ENCODE data around the gene CCR5AS.
A peak's percentile ranks its signal among the peaks of the same experiment; 100 is the strongest.

The CCR5AS gene

DNA sequence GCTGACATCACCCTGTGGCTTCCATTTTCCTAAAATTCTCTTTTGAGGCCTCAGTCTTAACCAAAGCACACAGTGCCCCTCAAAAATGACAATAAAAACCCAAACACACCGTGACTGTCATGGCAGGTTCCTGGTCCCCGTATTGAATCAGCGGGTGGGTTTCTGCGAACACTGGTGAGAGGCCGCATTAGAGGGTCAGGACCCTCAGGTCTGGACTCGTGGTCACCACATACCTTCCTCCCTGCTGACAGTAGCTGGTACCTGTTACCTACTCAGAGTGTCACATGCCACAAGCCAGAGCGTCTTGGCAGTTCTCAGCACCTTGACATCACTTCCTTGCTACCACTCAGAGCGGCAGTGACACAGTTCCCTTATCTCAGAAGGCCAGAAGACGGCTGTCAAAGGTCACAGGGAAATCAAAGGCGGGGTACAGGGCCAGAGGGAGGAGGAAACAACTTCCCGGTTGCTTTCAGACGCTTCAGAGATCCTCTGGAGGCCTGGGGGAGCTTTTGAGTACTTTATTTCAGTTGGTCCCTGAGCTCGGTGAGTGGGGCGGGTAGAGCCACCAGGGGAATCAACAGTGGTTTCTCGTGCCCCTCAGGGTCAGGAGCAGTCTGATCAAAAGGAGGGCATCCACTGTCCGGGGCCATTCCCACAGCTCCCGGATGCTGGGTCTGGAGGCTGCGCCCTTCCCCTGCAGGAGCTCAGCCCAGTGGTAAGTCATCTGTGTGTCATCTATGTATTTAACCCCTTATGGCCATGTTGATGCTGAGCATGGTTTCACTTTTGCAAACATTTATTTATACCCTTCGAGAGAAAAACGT, at the start of gene CCR5AS, which contains the start of gene CCRL2:
Gene CCR5AS (minus strand): TSS at position 279 of the 824 bp plus-strand sequence.
Gene CCRL2 (plus strand): TSS at position 472 of the 824 bp plus-strand sequence. CDS start 821 bp downstream, outside the sequence.
- Histone ChIP-seq H3K27me3 (no peaks in the 10 kb centered on the region), H3K27ac (peak within 1 kb of the TSS; percentile 75), H3K36me3 (no peaks in the 10 kb centered on the region), H4K20me1 (no peaks in the 10 kb centered on the region), H3K9ac (peak within 1 kb of the TSS; percentile 60), H3K4me2 (peak within 1 kb of the TSS; percentile 91), H3K4me1 (peaks cover 37% of the 10 kb centered on the region), H3K4me3 (peak within 1 kb of the TSS; percentile 62), H3K9me3 (no peaks in the 10 kb centered on the region)
- TF ChIP-seq Cebpa-rat (IDR thresholded peaks at IDR 0.05): no peak

DNA sequence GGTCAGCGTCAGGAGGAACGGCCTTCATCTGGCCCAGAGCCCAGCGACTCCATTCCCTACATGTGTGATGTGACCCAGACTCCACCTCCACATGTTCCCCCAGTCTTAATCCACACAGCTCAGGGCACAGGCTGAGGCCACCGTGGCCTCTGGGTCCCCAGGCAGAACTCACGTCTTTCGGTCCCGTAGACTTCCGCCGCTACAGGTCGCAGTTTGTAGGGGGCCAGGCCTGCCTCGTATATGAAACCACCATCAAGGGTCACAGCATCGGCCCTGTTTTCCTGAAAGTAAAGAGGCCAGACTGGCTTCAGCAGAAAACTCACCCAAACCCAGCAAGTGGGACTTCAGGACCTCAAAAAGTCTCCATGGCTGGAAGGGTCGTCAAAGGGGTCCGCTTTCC, 49.3 kb upstream of the CCR5AS start:
- H3K4me1 ChIP-seq: peaks cover 26% of the 10 kb centered on the region
- H3K27me3 ChIP-seq: no peaks in the 10 kb centered on the region
- no peak overlapping the region for H3K4me2 ChIP-seq
- no peak overlapping the region for H3K4me3 ChIP-seq
- no peaks in the 10 kb centered on the region for H4K20me1 ChIP-seq
- H3K36me3 ChIP-seq: no peaks in the 10 kb centered on the region
- H3K9me3 ChIP-seq: no peaks in the 10 kb centered on the region; the same call in 1 of the 2 replicates
- TF ChIP-seq Cebpa-rat (IDR thresholded peaks at IDR 0.05): no peak
- H3K27ac ChIP-seq: no peak overlapping the region
- no peak overlapping the region for H3K9ac ChIP-seq

DNA sequence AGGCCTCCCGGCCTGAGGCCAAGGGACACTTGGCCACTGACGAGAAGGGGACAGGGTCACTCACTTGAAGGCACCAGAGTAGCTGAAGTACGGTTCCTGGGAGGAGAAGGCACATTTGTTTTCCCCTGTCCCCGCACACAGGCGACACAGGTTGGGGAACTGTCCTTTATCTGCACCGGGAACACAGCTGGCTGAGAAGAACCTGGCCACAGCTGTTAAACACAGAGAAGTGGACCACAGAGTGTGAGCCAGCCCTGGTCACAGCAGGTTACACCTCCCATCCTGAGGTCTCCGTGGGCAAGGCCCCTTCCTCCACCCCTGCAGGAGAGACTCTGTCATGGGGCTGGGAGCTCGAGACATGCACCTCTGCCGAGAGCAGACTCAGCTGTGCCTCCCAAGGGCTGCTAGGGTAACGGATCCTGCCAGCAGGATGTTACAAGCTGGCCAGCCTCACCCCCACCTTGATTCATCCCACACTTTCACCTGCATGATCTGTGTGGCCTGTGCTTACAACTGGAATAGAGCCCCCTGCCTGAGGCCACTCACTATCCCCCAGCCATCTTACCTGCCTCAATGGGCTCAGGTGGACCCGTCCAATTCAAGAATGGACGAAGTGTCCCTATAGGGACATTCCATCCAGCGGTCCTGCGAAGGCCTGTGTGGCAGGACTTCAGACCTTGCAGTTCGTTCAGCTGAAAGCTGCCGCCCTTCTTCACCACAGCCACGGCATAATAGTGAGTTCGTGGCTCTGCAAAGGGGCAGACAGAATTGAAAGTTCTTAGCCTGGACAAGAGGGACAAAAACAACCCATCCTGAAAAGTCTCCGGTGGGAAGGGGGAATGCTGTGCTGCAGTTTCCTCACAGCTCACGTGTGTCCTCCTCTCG, 48.6 kb upstream of the CCR5AS start:
- peak overlapping the region; percentile 64; the same call in 1 of the 2 replicates for H3K4me2 ChIP-seq

DNA sequence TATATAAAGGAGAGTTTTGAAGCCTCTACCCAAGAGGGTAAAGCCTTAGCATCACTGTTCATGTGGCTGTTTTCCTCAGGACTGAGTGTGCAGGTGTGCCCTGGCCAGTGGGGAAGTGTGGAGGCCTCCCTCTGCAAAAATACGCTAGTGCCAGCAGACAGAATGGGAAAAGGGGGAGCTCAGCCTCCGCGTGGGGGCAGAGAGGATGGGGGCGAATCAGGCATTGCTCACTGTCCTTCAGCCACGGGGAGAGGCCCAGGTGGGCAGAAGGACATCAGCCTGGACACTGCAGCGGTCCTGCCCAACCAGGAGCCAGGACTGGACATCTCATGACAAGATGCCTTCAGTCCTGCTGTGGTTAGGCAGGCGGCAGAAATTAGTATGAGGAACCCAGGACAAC, 47.7 kb upstream of the CCR5AS start:
- Histone ChIP-seq H3K9ac (no peak overlapping the region), H3K27me3 (no peaks in the 10 kb centered on the region), H3K9me3 (no peaks in the 10 kb centered on the region), H4K20me1 (no peaks in the 10 kb centered on the region), H3K4me3 (no peak overlapping the region), H3K4me1 (peaks cover 26% of the 10 kb centered on the region), H3K27ac (0 out of 2 replicates have a peak overlapping the region, but pooled peaks have one; percentile 14), H3K4me2 (peak overlapping the region; percentile 64), H3K36me3 (no peaks in the 10 kb centered on the region)
- no peak for TF ChIP-seq Cebpa-rat (IDR thresholded peaks at IDR 0.05)

More for the DNA sequence above, 48.6 kb upstream of the CCR5AS start:
- H4K20me1 ChIP-seq: no peaks in the 10 kb centered on the region
- H3K9ac ChIP-seq: no peak overlapping the region
- H3K9me3 ChIP-seq: no peaks in the 10 kb centered on the region; the same call in 1 of the 2 replicates
- peaks cover 26% of the 10 kb centered on the region for H3K4me1 ChIP-seq
- no peak overlapping the region for H3K4me3 ChIP-seq
- H3K27ac ChIP-seq: no peak overlapping the region
- no peak for TF ChIP-seq Cebpa-rat (IDR thresholded peaks at IDR 0.05)
- H3K27me3 ChIP-seq: no peaks in the 10 kb centered on the region
- H3K36me3 ChIP-seq: no peaks in the 10 kb centered on the region

DNA sequence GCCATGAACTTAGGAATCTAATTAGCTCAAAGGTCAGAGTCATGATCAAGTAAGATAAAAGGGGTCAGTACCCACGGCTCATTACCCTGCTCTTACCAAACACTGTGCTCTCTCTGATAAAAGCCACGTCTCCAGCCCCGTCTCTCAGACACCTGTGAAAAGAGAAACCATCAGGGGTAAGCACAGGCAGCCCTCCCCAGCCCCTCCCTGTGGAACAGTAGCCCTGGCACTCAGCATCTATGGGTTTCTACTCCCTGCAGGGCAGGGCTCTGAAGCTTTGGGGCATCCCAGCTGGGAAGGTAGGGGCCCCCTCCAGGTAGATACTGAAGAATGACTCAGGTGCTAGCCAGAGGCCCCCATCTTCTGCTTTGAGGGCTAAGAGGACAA, 47.3 kb upstream of the CCR5AS start:
- 0 out of 2 replicates have a peak overlapping the region, but pooled peaks have one; percentile 14 for H3K27ac ChIP-seq
- H3K4me1 ChIP-seq: peaks cover 26% of the 10 kb centered on the region
- no peaks in the 10 kb centered on the region for H3K9me3 ChIP-seq
- H3K36me3 ChIP-seq: no peaks in the 10 kb centered on the region
- no peaks in the 10 kb centered on the region for H3K27me3 ChIP-seq
- no peak overlapping the region for H3K9ac ChIP-seq
- no peak for TF ChIP-seq Cebpa-rat (IDR thresholded peaks at IDR 0.05)
- no peaks in the 10 kb centered on the region for H4K20me1 ChIP-seq
- peak overlapping the region; percentile 64 for H3K4me2 ChIP-seq
- no peak overlapping the region for H3K4me3 ChIP-seq

DNA sequence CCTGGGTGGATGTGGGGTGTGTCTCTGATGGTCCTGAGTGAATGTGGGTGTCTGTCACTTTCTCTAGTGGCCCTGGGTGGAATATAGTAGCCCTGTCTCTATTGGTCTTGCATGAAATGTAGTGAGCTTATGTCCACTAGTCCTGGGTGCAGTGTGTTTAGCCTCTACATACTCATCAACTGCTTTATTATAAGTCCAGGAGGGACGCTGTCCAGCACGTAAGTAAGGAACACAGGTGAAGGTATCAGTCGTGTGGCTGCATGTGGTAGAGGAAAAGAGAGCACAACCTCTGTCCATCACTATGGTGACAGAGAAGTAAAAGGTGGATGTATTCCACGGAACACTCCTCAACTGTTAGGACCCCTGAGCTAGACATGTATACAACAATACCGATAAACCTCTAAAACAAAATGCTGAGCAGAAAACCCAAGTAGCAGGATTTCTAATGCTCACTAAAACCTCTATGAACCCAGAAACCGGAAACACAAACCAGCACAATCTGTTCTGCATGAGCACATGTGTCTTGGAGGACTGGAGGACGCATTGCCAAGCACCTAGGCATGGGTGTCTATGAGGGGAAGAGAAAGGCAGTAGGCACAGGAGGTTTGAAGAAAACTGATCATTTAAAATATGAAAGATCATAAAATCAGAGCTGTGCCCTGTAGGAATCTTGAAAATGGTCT, 46.8 kb upstream of the CCR5AS start:
- H3K4me1 ChIP-seq: peaks cover 26% of the 10 kb centered on the region
- H3K4me2 ChIP-seq: peak overlapping the region; percentile 64
- no peaks in the 10 kb centered on the region for H3K27me3 ChIP-seq
- H3K9me3 ChIP-seq: no peaks in the 10 kb centered on the region
- no peak overlapping the region for H3K4me3 ChIP-seq
- no peaks in the 10 kb centered on the region for H3K36me3 ChIP-seq
- H3K27ac ChIP-seq: no peak overlapping the region
- TF ChIP-seq Cebpa-rat (IDR thresholded peaks at IDR 0.05): no peak
- H4K20me1 ChIP-seq: no peaks in the 10 kb centered on the region
- no peak overlapping the region for H3K9ac ChIP-seq

DNA sequence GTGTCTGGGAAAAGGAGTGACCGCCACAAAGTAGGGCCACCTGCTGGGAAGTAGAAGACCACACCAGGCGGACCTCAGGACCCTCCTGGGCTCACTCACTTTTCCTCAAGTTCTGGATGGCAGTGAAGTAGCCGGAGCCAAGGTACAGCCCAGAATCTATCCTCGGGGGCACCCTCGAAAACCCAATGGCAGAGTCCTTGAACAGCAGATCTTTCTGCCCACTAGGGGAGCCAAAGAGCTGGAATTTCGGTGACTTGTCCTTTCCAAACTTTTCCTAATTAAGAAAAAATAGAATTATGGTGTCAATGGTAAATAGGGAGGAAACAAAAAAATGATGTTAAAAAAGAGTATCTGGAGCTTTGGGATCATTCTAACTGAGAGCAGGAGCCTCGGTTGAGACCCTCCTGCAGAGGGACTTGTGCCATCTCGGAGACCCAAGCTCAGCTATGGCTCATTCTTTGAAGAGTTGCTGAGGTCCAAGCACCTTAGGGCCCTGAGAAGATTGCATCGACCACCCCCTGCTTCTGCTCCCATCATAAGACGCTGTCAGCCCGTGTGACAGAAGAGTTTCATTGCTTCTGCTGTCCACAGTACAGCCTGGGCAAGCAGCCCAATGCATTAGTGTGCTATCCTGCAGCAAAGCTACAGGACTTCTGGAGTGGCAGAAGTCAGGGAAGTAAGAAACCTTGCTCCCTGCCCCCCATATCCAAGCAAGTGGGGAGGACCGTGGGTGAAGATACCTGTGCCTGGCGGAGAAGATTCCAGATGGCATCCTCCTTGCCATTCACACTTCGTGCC, 43.1 kb upstream of the CCR5AS start:
- H3K27ac ChIP-seq: no peak overlapping the region
- H3K4me2 ChIP-seq: no peak overlapping the region
- TF ChIP-seq Cebpa-rat (IDR thresholded peaks at IDR 0.05): no peak
- no peak overlapping the region for H3K4me3 ChIP-seq
- no peaks in the 10 kb centered on the region for H3K9me3 ChIP-seq
- peaks cover 18% of the 10 kb centered on the region for H3K4me1 ChIP-seq
- H3K9ac ChIP-seq: no peak overlapping the region
- H3K27me3 ChIP-seq: no peaks in the 10 kb centered on the region
- H4K20me1 ChIP-seq: no peaks in the 10 kb centered on the region
- H3K36me3 ChIP-seq: no peaks in the 10 kb centered on the region

DNA sequence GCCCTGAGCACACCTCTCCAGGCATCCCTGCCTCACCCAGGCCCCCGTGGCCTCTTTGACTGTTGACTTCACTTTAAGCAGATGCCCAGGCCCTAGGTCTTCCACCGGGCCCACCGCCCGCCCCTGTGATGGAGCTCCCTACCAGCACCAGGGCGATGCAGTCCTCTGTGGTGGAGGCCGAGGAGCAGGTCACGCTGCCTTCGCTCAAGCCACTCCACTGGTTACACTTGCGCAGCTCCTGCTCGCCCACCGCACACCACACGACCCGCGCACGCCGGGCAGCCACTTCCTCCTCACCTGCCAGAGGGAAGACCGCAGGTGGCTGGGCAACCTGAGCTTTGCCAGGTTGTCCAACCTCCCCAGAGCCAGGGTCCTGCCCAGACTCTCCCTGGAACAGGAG, 41.9 kb upstream of the CCR5AS start:
- no peak for TF ChIP-seq Cebpa-rat (IDR thresholded peaks at IDR 0.05)
- H3K4me1 ChIP-seq: peaks cover 6% of the 10 kb centered on the region
- no peak overlapping the region for H3K9ac ChIP-seq
- no peaks in the 10 kb centered on the region for H4K20me1 ChIP-seq
- H3K4me3 ChIP-seq: no peak overlapping the region
- H3K27me3 ChIP-seq: no peaks in the 10 kb centered on the region
- no peak overlapping the region for H3K4me2 ChIP-seq
- H3K9me3 ChIP-seq: no peaks in the 10 kb centered on the region
- no peak overlapping the region for H3K27ac ChIP-seq
- H3K36me3 ChIP-seq: no peaks in the 10 kb centered on the region
